BLaER1 (cell line): ENCODE data around the gene OR56A5.

Experiments used
- H3K27ac ChIP-seq: shearing (Covaris generic); formaldehyde crosslinking; 2 replicates; pipeline ENCODE4 v1.8.1; 2022
- H3K27me3 ChIP-seq: shearing (Covaris generic); formaldehyde crosslinking; 2 replicates; pipeline ENCODE4 v1.8.1; 2022
- H3K36me3 ChIP-seq: shearing (Covaris generic); formaldehyde crosslinking; 2 replicates; pipeline ENCODE4 v1.8.1; 2022
- H3K4me1 ChIP-seq: shearing (Covaris generic); formaldehyde crosslinking; 2 replicates; pipeline ENCODE4 v1.8.1; 2022
- H3K4me2 ChIP-seq: shearing (Covaris generic); formaldehyde crosslinking; 2 replicates; pipeline ENCODE4 v1.8.1; 2022
- H3K4me3 ChIP-seq: shearing (Covaris generic); formaldehyde crosslinking; 2 replicates; pipeline ENCODE4 v1.8.1; 2022
- H3K9ac ChIP-seq: shearing (Covaris generic); formaldehyde crosslinking; 2 replicates; pipeline ENCODE4 v1.8.1; 2022
- H3K9me3 ChIP-seq: shearing (Covaris generic); formaldehyde crosslinking; 2 replicates; pipeline ENCODE4 v1.8.1; 2022
- H4K20me1 ChIP-seq: shearing (Covaris generic); formaldehyde crosslinking; 2 replicates; pipeline ENCODE4 v1.8.1; 2022
- Cebpa-rat ChIP-seq: shearing (Covaris generic); IDR thresholded peaks from 2 replicates; pipeline ENCODE4 v1.8.1; 2022

The OR56A5 gene

GRCh38 chr11:5922749-5923426 lies 45.4 kb downstream of the OR56A5 start:
- TF ChIP-seq Cebpa-rat = no peak
- Histone ChIP-seq H4K20me1 (no peaks in the 10 kb centered on the region), H3K4me1 (no peaks in the 10 kb centered on the region), H3K27me3 (no peaks in the 10 kb centered on the region), H3K27ac (no peak overlapping the region), H3K9ac (no peak overlapping the region), H3K36me3 (no peaks in the 10 kb centered on the region), H3K9me3 (no peaks in the 10 kb centered on the region), H3K4me2 (no peak overlapping the region), H3K4me3 (no peak overlapping the region)
